ENCODE results near the gene IFNA21.
"Not testable (repeated sequence)": the region's sequence is repeated elsewhere in the genome, so short reads cannot be mapped to it uniquely, and the experiment has no call there.

DNA sequence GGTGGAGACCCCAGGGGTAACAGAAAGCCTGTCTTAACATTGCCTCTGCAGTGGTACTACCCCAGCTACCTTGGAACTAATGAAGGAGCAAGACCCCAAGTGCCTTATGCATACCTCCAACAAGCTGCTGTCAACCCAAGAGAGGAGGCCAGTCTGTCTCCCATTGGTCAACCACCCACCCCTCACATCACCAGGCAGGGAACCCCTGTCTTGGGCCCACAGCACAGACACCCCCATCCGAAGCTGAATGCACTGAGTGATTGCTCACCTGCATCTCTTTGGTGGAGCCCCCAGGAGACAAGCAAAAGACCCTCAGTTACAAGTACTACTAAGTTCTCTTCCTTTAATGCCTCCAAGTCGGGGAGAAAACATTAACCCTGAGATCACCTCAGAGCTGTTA, 45.7 kb upstream of the IFNA21 start:
- TF ChIP-seq, protein P1, sequence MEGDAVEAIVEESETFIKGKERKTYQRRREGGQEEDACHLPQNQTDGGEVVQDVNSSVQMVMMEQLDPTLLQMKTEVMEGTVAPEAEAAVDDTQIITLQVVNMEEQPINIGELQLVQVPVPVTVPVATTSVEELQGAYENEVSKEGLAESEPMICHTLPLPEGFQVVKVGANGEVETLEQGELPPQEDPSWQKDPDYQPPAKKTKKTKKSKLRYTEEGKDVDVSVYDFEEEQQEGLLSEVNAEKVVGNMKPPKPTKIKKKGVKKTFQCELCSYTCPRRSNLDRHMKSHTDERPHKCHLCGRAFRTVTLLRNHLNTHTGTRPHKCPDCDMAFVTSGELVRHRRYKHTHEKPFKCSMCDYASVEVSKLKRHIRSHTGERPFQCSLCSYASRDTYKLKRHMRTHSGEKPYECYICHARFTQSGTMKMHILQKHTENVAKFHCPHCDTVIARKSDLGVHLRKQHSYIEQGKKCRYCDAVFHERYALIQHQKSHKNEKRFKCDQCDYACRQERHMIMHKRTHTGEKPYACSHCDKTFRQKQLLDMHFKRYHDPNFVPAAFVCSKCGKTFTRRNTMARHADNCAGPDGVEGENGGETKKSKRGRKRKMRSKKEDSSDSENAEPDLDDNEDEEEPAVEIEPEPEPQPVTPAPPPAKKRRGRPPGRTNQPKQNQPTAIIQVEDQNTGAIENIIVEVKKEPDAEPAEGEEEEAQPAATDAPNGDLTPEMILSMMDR (IDR thresholded peaks at IDR 0.05; ENCODE audit: extremely low read depth in 1 of 2, insufficient read depth in 1 of 2, low read depth in 1 of 2, low read length in 2 of 2), result not testable (repeated sequence)
- not testable (repeated sequence) for TF ChIP-seq POLR2AphosphoS5 (IDR thresholded peaks at IDR 0.05; ENCODE audit: insufficient read depth, low read depth, low read length)
- TF ChIP-seq, protein P2, sequence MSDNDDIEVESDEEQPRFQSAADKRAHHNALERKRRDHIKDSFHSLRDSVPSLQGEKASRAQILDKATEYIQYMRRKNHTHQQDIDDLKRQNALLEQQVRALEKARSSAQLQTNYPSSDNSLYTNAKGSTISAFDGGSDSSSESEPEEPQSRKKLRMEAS (IDR thresholded peaks at IDR 0.05; ENCODE audit: insufficient read depth, insufficient read length), result not testable (repeated sequence)

Measured in endothelial cell of umbilical vein (primary cell).